ENCODE measurements around the gene SMIM11. TPM values are rescaled to one million over a fixed set of nuclear protein-coding genes. Genes with fewer than 3 reads are reported as not detected.
"Not testable (repeated sequence)": the region's sequence is repeated elsewhere in the genome, so short reads cannot be mapped to it uniquely, and the experiment has no call there.

The SMIM11 gene
- polyA plus RNA-seq, 3 donors from 2014 or later: 3.9 to 11.1 (median 7.0) TPM

DNA sequence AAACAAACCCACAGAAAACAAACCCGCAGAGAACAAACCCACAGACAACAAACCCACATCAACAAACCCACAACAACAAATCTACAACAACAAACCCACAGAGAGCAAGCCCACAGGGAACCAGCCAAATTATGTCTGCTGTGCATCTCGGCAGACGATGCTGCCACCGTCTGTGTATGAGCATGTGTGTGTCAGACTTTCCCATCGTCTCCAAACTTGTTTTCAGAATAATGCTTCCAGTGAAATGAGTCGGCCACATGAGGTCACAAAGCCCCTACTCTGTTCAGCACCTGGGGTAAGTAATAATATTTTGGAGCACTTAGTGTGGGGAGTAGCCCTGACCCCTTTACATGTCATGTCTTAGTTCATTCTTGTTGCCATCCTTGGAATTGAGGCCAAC, 30.8 kb downstream of the SMIM11 start:
- not testable (repeated sequence) for H3K4me3 Mint-ChIP-seq; H3K27ac Mint-ChIP-seq; H3K27me3 Mint-ChIP-seq (ENCODE audit: low read depth in 3 of 3); H3K36me3 Mint-ChIP-seq; H3K9me3 Mint-ChIP-seq; DNase-seq; H3K4me1 Mint-ChIP-seq

DNA sequence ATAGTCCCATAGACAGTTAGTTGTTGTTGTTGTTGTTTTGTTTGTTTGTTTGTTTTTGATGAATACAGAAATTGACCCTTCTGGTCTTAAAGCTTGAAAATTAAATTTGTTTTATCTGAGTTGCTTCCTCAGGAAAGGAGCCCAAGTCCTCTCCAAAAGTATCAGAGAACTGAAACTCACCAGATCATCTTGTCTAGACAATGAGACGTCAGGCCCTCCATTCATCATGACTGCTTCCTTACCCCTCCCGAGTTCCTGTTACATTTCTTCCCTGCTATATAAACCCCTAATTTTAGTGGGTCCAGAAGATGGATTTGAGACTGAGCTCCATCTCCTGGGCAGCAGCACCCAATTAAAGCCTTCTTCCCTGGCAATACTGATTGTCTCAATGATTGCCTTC, 31.4 kb downstream of the SMIM11 start:
- not testable (repeated sequence) for H3K27me3 Mint-ChIP-seq (ENCODE audit: low read depth in 3 of 3); H3K9me3 Mint-ChIP-seq; H3K36me3 Mint-ChIP-seq; H3K27ac Mint-ChIP-seq; H3K4me1 Mint-ChIP-seq; H3K4me3 Mint-ChIP-seq; DNase-seq

DNA sequence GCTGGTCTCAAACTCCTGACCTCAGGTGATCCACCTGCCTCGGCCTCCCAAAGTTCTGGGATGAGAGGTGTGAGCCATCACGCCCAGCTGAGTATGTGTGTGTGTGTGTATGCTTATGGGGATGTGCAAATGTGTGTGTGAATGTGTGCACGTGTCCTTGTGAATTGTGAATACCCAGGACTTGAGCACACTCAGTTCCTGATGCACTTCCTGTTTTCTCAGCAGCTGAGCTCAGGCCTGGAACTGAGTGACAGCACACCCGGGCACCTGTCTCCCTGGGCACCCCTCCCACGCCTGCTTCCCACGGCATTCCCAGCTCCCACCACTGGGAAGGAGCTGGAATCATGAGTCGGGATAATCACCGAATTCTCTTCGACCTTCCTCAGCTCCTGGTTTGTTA, 32.0 kb downstream of the SMIM11 start:
- DNase-seq; H3K4me1 Mint-ChIP-seq; H3K36me3 Mint-ChIP-seq; H3K27me3 Mint-ChIP-seq (ENCODE audit: low read depth in 3 of 3); H3K9me3 Mint-ChIP-seq; H3K4me3 Mint-ChIP-seq; H3K27ac Mint-ChIP-seq: not testable (repeated sequence)

DNA sequence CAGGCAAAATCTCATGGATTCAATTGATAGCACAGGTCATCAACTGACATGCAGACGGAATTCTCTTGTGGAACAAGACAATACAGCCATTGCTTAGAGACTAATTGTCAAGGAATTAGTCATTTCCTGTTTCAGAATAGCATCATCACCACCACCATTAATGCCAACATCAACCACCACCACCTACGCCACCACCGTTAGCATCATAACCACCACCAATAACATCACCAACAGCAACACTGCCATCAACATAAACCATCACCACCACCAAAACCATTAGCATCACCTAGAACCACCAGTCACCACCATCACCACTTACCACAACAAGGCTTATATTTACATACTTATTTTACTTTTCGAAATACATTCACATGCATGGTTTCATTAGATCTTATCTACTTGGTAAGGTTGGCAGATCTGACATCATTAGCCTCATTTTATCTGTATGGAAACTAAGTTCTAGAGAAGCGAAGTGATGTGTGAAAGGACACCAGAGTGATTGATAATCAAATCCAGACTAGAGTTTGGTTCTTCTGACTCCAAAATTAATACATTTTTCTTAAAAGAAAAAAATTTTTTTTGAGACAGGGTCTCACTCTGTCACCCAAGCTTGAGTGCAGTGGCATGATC, 42.3 kb downstream of the SMIM11 start:
- not testable (repeated sequence) for DNase-seq; H3K4me3 Mint-ChIP-seq; H3K27me3 Mint-ChIP-seq (ENCODE audit: low read depth in 3 of 3); H3K36me3 Mint-ChIP-seq; H3K4me1 Mint-ChIP-seq; H3K27ac Mint-ChIP-seq; H3K9me3 Mint-ChIP-seq

DNA sequence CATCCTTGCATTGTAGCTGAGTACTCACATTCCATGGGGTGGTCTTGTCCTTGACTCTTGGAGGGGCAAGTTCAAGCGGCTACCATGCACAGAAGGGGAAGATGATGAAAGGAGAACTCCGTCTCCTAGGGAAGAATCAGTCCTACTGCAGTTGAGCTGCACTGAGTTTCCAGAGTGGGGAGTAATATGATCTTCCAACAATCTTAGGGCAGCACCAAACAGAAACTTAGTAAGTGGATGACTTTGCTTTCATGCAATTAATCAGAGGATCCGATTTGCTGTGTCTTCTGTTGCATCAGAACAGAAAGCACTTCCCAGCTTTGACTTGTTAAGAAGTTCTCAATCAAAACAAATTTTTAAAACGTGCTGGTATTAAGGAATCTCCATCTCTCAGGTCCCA, 48.5 kb downstream of the SMIM11 start, which contains the start of gene SMIM34:
Gene SMIM34 (minus strand): TSS at position 147 of the 400 bp plus-strand sequence. CDS start 112 bp downstream, at position 35.
- H3K36me3 Mint-ChIP-seq: not testable (repeated sequence)

DNA sequence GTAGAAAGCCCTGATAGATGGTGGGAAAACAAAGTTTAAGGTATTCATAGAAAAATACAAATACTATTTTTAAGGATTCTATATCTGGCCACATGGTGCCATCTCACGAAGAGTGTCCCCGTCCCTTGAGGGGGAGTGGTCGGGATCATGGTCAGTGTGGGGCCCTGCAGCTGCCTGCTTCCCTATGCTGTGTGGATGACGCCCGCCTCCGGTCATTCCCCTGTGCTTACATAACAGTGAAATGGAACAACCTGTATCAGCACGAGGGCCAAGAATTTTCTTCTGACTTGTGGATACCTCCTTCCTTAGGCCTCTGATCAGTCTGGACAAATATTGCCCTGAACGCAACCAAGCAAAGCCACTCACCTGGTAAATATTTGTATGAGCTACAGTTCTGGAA, 52.0 kb downstream of the SMIM11 start:
- DNase-seq; H3K4me1 Mint-ChIP-seq; H3K4me3 Mint-ChIP-seq; H3K9me3 Mint-ChIP-seq; H3K27ac Mint-ChIP-seq; H3K36me3 Mint-ChIP-seq; H3K27me3 Mint-ChIP-seq (ENCODE audit: low read depth in 3 of 3): not testable (repeated sequence)

More for the DNA sequence above, 48.5 kb downstream of the SMIM11 start, which contains the start of gene SMIM34:
- not testable (repeated sequence) for H3K4me1 Mint-ChIP-seq; H3K27ac Mint-ChIP-seq; H3K27me3 Mint-ChIP-seq (ENCODE audit: low read depth in 3 of 3); DNase-seq; H3K9me3 Mint-ChIP-seq; H3K4me3 Mint-ChIP-seq

DNA sequence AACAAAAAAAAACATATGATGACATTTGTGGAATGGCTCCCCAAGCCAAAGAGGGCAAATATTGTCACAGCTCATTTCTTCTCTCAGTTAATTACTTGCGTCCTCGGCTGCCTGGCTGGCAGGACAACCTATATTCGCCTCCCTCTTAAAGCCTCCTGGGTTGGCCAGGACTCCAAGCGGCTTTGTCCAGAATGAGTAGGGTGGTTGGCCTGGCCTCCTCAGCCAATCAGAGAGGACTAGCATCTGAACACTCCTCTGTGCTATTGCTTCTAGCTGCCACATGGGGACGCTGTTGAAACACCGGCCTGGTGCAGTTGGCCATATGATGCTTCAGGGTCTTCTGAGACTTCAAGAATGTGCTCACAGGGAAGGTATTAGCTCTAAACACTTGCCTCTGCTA, 53.1 kb downstream of the SMIM11 start:
- DNase-seq; H3K4me1 Mint-ChIP-seq; H3K9me3 Mint-ChIP-seq; H3K27me3 Mint-ChIP-seq (ENCODE audit: low read depth in 3 of 3); H3K36me3 Mint-ChIP-seq; H3K27ac Mint-ChIP-seq; H3K4me3 Mint-ChIP-seq: not testable (repeated sequence)

DNA sequence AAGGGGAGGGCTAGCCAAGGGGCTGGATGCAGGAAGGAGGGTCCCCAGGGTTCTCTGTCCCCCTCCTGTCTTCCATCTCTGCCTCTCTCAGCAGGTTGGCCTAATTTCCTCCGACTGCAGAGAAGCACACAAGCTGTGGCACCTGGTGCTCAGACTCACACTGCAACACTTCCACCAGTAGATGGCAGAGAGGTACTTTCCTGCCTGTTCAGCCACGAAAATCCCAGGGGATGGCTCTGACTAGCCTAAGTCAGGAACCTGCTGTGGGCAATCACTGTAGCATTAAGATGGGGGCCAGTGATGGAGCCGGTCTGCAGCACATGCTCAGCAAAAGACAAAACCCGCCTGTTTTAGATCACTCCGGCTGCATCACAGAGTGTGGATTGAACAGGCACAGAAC, 54.4 kb downstream of the SMIM11 start:
- not testable (repeated sequence) for H3K36me3 Mint-ChIP-seq; DNase-seq; H3K4me1 Mint-ChIP-seq; H3K4me3 Mint-ChIP-seq; H3K27ac Mint-ChIP-seq; H3K9me3 Mint-ChIP-seq; H3K27me3 Mint-ChIP-seq (ENCODE audit: low read depth in 3 of 3)

Other genes starting within 250 kb of the SMIM11 start
- under 1 TPM in 1 of 3 donors, not detected in 2; 0.27 TPM for gene KCNE2, start 11.5 kb upstream of the SMIM11 start, polyA plus RNA-seq
- not detected for gene SMIM34, start 48.4 kb downstream of the SMIM11 start, polyA plus RNA-seq
- gene KCNE1, start 136.7 kb downstream of the SMIM11 start, polyA plus RNA-seq: not detected
- gene RCAN1, start 239.6 kb downstream of the SMIM11 start, polyA plus RNA-seq: 10 to 100 TPM; 14.2 to 24.6 (median 17.5) TPM

All from immature natural killer cell (primary cell).